OCI-LY1 (cell line): ENCODE results near the gene SLC26A8.

Source experiments
- EZH2 ChIP-seq: fragments of 200-600 bp; sonication (generic), shearing (Covaris generic); IDR thresholded peaks from 2 replicates; pipeline ENCODE4 v1.8.0; 2017; ENCODE audit warnings: borderline replicate concordance, mixed run types, mild to moderate bottlenecking, antibody characterized with exemption, low read length, moderate library complexity, mixed read lengths
- TF ChIP-seq, protein P1 (sequence below): fragments of 200-600 bp; sonication (generic), shearing (Covaris generic); IDR thresholded peaks from 2 replicates; pipeline ENCODE4 v1.5.1; 2017; ENCODE audit warnings: mild to moderate bottlenecking, antibody characterized with exemption, low read length, moderate library complexity, mixed read lengths

DNA sequence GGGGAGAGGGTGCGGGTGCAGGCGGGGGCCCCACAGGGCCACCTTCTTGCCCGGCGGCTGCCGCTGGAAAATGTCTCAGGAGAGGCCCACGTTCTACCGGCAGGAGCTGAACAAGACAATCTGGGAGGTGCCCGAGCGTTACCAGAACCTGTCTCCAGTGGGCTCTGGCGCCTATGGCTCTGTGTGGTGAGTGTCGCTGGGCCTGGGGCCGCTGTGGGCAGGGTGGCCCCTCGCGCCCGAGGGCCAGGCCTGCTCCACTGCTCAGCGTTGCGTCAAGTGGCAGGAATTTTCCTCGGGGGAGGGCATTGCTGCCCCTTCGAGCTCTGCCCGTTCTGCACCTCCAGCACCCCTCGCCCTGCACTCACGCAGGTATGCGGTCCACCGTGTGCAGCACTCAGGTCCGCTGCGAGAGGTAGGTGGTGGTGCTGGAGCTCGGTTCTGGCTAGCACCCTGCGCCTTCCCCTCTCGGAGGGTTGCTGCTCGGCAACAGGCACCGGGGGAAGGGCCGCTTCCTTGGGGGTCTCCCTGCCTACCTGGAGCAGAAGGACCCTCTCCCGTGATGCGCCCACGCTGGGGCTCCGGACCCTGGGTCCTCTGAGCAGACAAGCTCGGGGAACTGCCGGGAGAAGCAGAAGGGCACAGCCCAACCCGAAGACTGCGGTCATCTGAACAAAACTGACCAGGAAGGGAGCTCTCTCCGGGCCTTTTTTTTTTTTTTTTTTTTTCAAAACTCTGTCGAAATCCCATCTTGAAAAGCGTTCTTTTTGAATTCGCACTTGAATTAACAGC lies 3.8 kb upstream of the SLC26A8 start:
- no peak for TF ChIP-seq EZH2
- TF ChIP-seq, protein P1, sequence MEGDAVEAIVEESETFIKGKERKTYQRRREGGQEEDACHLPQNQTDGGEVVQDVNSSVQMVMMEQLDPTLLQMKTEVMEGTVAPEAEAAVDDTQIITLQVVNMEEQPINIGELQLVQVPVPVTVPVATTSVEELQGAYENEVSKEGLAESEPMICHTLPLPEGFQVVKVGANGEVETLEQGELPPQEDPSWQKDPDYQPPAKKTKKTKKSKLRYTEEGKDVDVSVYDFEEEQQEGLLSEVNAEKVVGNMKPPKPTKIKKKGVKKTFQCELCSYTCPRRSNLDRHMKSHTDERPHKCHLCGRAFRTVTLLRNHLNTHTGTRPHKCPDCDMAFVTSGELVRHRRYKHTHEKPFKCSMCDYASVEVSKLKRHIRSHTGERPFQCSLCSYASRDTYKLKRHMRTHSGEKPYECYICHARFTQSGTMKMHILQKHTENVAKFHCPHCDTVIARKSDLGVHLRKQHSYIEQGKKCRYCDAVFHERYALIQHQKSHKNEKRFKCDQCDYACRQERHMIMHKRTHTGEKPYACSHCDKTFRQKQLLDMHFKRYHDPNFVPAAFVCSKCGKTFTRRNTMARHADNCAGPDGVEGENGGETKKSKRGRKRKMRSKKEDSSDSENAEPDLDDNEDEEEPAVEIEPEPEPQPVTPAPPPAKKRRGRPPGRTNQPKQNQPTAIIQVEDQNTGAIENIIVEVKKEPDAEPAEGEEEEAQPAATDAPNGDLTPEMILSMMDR, result no peak
